ENCODE data around the gene NOTCH4. TPM values are rescaled to one million over a fixed set of nuclear protein-coding genes. Genes with fewer than 3 reads are reported as not detected.

NOTCH4 gene
- total RNA-seq, 1 experiment from 2014 or later: 2.3 TPM

- Histone ChIP-seq H3K18ac (ENCODE audit: insufficient read length, low read depth, low read length) (no peak overlapping the region), H2BK5ac (ENCODE audit: insufficient read length, low read length) (no peak overlapping the region), H3K27me3 (ENCODE audit: insufficient read depth, low read length) (no peaks in the 10 kb centered on the region), H4K5ac (ENCODE audit: insufficient read length, low read depth, low read length) (no peak overlapping the region), H2BK12ac (ENCODE audit: insufficient read length, low read depth, low read length) (no peak overlapping the region), H3K4ac (ENCODE audit: low read depth, low read length) (no peak overlapping the region), H3K14ac (ENCODE audit: insufficient read depth, low read length) (no peak overlapping the region), H3K56ac (ENCODE audit: insufficient read length, low read depth, low read length) (no peak overlapping the region), H3K23ac (ENCODE audit: insufficient read length, low read depth, low read length) (no peak overlapping the region), H3K23me2 (ENCODE audit: insufficient read length, low read depth, low read length, poor library complexity, severe bottlenecking) (peaks cover 2% of the 10 kb centered on the region), H3K4me2 (ENCODE audit: insufficient read depth, insufficient read length, low read length) (no peak overlapping the region), H2BK20ac (ENCODE audit: low read depth, low read length, poor library complexity, severe bottlenecking) (no peak overlapping the region), H3K4me1 (ENCODE audit: insufficient read depth, low read length) (peaks cover 7% of the 10 kb centered on the region), H3K9me3 (ENCODE audit: control insufficient read depth, low read depth, low read length) (no peaks in the 10 kb centered on the region), H2AK5ac (ENCODE audit: insufficient read length, low read length) (no peak overlapping the region), H3K79me2 (ENCODE audit: insufficient read depth, low read length) (peaks cover 15% of the 10 kb centered on the region; the same call in 1 of the 2 replicates), H4K91ac (ENCODE audit: insufficient read length, low read depth, low read length) (no peak overlapping the region), H4K8ac (replicated peaks; ENCODE audit: insufficient read length, low read depth, low read length) (no peak overlapping the region), H4K20me1 (ENCODE audit: control insufficient read depth, insufficient read depth, insufficient read length) (peaks cover 2% of the 10 kb centered on the region), H3T11ph (ENCODE audit: low read length) (no peak overlapping the region), H2BK15ac (ENCODE audit: low read depth, low read length) (no peak overlapping the region), H2AFZ (ENCODE audit: low read length) (no peak overlapping the region), H3K9ac (ENCODE audit: extremely low read depth, insufficient read length, low read length) (no peak overlapping the region), H3K27ac (ENCODE audit: insufficient read length, low read depth, low read length) (no peak overlapping the region), H2BK120ac (ENCODE audit: low read depth, low read length, poor library complexity, severe bottlenecking) (no peak overlapping the region), H3K79me1 (ENCODE audit: insufficient read depth, low read depth, low read length, poor library complexity, severe bottlenecking) (no peaks in the 10 kb centered on the region)
- Mint-ChIP-seq H3K36me3 (ENCODE audit: insufficient read depth in 1 of 3, low read depth in 3 of 3) (peaks cover 38 to 64% (median 52%) of the 10 kb centered on the region in 3 experiments), H3K4me1 (peaks cover 27 to 31% of the 10 kb centered on the region in 2 experiments), H3K27me3 (ENCODE audit: low read depth) (no peaks in the 10 kb centered on the region; the same call in 1 of the 2 replicates), H3K9me3 (no peaks in the 10 kb centered on the region), H3K27ac (no peak overlapping the region), H3K4me3 (no peak overlapping the region)
- no peak for DNase-seq
- no peak for TF ChIP-seq CTCF (conservative IDR thresholded peaks at IDR 0.05)
- no CpG with 5 or more reads among the region's 11 CpGs for WGBS (ENCODE audit: extremely low coverage, insufficient read length, low lambda C conversion rate)
Observed at GRCh38 chr6:32170294-32170693, 53.6 kb downstream of the NOTCH4 start.

Measured in H9 (cell line).